ENCODE measurements around the gene TTC28.

TTC28 gene

DNA sequence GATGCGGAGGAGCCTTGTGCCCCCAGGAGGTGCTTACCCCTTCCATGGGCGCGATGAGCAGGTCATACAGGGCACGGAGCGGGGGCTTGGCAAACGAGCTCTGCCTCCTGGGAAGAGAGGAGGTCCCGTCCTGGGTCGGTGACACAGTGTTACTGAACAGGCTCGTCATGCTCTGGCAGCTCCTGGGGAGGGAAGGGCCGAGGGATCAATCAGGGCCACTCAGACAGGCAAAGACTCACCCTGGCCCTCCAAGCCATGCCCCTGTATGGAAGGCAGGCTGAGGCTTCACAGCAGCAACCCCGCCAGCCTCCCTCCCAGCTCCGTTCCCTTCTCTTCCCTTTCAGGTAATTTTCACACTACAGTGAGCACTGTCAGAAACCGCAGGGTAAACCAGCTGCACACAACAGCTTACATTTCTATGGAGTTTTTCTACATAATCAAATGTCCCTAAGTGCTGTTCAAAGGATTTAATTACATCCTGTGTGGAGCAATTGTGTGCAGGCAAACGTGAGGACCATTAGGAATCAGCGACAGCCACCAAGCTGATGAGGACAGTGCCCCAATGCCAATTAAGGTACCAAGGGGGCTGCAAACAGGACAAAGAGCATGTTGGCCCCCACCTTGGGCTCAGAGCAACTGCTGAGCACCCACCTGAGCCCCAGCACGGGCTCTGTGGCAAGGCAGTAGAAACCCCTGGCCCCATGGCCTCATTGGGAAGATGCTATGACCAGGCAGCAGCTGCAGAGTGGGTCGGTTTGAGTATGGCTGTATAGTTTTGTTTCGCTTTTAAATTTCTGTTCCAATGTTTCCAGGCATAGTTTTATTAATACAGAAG, 665.2 kb downstream of the TTC28 start:
- no peak overlapping the region for H3K4me3 Mint-ChIP-seq
- CTCF ChIA-PET = interaction anchor here (1.5 kb wide), 1 partner anchor 586 kb away, joined by 3 read pairs; no protein-coding TSS in a partner anchor
- H3K36me3 Mint-ChIP-seq = no peaks in the 10 kb centered on the region
- peaks cover 5% of the 10 kb centered on the region for H3K4me1 Mint-ChIP-seq
- H3K27me3 Mint-ChIP-seq = peaks cover 3% of the 10 kb centered on the region
- no peak for DNase-seq
- no peaks in the 10 kb centered on the region for H3K9me3 Mint-ChIP-seq
- no peak overlapping the region for H3K27ac Mint-ChIP-seq

DNA sequence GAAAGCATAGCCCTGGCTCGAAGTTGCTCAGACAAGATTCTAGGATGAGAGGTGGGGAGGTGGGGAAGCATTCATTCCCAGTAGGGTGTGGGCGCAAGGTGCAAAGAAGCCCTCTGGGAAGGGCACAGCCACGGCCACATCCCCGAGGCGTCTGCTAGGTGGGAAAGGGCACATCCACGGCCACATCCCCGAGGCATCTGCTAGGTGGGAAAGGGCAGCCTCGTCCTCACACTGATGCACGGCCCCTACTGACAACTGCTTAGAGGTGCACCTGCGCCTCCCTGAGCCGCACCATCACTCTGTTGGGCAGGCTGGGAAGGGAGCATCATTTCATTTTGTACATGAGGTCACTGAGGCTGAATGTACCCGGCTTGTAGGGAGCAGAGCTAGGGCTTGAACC, 666.0 kb downstream of the TTC28 start:
- no peak for DNase-seq
- H3K27me3 Mint-ChIP-seq = peaks cover 3% of the 10 kb centered on the region
- no peak overlapping the region for H3K27ac Mint-ChIP-seq
- CTCF ChIA-PET = no interaction called here
- H3K4me3 Mint-ChIP-seq = no peak overlapping the region
- H3K9me3 Mint-ChIP-seq = no peaks in the 10 kb centered on the region
- no peaks in the 10 kb centered on the region for H3K36me3 Mint-ChIP-seq
- no peaks in the 10 kb centered on the region for H3K4me1 Mint-ChIP-seq

DNA sequence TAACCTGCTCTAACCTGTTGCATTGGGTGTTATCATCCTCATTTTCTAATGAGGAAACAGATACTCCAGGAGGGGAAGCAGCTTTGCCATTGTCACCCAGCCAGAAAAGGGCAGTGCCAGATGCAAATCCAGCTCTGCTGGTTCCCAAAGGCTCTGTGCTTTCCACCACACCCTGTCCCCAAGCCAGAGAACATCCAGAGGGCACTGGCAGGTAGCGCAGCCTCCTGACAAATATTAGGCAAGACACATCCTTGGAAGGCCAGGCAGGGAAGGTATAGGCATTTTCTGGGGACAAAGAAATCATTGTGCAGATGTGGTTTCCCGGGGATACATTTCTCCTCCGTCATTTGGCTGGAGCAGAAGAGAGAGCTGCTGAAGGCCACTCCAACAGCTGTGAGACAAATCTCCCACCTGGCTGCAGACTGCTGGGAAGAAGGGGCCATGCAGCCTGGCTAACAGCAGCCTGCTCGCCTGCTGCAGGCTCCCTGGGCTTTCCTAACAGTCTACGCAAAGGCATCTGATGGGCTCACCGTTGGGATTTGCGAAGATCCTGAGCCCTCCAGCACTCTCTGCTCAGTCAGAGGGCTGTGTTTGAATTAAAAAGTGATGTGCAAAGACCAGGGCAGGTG, 666.7 kb downstream of the TTC28 start:
- Mint-ChIP-seq H3K36me3 (no peaks in the 10 kb centered on the region), H3K27ac (no peak overlapping the region), H3K4me1 (no peaks in the 10 kb centered on the region), H3K4me3 (no peak overlapping the region), H3K9me3 (no peaks in the 10 kb centered on the region), H3K27me3 (peaks cover 3% of the 10 kb centered on the region)
- CTCF ChIA-PET = no interaction called here
- no peak for DNase-seq

DNA sequence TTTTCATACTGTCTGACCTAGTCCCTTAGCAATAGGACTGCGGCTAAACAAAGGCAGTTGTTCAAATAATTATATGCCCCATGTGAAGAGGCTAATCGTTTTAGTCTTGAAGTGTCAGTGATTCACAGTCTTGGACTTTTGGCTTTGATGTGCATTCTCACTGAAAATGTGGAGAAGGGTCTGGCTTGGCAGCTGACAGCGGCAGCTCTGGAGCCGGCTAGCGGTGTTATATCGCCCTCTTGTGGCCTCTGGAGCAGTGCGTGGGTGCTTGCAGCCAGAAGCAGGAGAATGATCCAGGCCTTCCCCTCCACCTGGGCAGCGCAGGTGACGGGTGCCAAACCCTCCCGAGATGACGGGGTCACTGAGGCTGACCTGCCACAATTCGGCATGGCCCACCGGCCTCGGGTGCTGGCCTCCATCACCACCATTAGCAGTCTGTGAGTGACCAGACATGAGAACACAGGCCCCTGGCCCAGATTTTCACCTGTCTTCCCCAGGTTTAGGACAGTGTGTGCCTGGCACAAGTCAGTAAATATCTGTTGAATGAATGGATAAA, 670.3 kb downstream of the TTC28 start:
- DNase-seq = peak; percentile 84
- H3K27me3 Mint-ChIP-seq = peaks cover 7% of the 10 kb centered on the region
- H3K27ac Mint-ChIP-seq = no peak overlapping the region
- CTCF ChIA-PET = interaction anchor here (0.9 to 3.7 kb wide), 3 partner anchors 10 to 129 kb away, joined by 3 to 29 read pairs (median 19); no protein-coding TSS in a partner anchor
- no peaks in the 10 kb centered on the region for H3K9me3 Mint-ChIP-seq
- no peaks in the 10 kb centered on the region for H3K36me3 Mint-ChIP-seq
- H3K4me1 Mint-ChIP-seq = no peaks in the 10 kb centered on the region
- H3K4me3 Mint-ChIP-seq = no peak overlapping the region

DNA sequence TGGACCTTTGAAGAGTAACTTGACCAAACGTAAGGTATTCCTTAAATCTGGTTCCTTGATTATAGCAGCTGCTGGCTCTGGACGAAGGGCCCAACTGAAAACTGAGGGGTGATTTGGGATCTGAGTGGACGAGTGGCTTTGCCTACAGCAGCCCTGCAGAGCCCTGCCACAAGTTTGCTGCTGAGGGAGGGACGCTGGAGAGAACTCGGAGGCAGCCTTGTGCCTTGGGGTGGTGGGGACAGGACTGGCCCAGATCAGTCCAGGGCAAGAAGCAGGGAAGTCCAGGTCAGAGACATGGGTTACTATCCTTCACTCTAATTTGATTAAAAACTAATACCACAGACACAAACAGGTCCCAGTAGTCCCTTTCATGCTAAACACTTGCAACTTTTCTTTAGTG, 671.0 kb downstream of the TTC28 start:
- no peak for DNase-seq
- CTCF ChIA-PET = interaction anchor here (0.9 to 3.7 kb wide), 5 partner anchors 10 to 128 kb away, joined by 3 to 29 read pairs (median 3); no protein-coding TSS in a partner anchor

DNA sequence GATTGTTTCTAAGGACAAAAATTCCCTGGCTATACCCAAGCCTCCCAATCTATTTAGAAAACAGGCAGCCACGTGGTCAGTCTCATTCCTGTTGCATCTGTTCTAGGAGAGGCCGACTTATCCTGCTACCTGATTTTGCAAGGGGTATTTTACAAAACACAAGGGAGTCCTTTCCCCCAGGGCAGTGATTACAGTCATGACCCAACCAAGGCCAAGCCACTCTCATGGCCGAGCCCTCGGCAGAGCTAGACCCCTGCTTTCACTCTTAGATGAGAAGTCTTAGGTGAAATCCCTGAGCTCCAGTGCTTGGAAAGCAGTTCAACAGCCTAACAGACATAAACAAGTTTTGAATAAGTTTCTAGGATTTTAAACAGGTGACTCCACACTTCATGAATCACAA, 671.6 kb downstream of the TTC28 start:
- H3K9me3 Mint-ChIP-seq = no peaks in the 10 kb centered on the region
- no peak overlapping the region for H3K4me3 Mint-ChIP-seq
- H3K36me3 Mint-ChIP-seq = no peaks in the 10 kb centered on the region
- CTCF ChIA-PET = interaction anchor here (1.0 to 1.1 kb wide), 2 partner anchors 122 to 127 kb away, joined by 3 read pairs; no protein-coding TSS in a partner anchor
- DNase-seq = no peak
- H3K27me3 Mint-ChIP-seq = peaks cover 4% of the 10 kb centered on the region
- H3K4me1 Mint-ChIP-seq = no peaks in the 10 kb centered on the region
- H3K27ac Mint-ChIP-seq = no peak overlapping the region

More for the DNA sequence above, 671.0 kb downstream of the TTC28 start:
- Mint-ChIP-seq H3K27me3 (peaks cover 4% of the 10 kb centered on the region), H3K27ac (no peak overlapping the region), H3K36me3 (no peaks in the 10 kb centered on the region), H3K9me3 (no peaks in the 10 kb centered on the region), H3K4me1 (no peaks in the 10 kb centered on the region), H3K4me3 (no peak overlapping the region)

DNA sequence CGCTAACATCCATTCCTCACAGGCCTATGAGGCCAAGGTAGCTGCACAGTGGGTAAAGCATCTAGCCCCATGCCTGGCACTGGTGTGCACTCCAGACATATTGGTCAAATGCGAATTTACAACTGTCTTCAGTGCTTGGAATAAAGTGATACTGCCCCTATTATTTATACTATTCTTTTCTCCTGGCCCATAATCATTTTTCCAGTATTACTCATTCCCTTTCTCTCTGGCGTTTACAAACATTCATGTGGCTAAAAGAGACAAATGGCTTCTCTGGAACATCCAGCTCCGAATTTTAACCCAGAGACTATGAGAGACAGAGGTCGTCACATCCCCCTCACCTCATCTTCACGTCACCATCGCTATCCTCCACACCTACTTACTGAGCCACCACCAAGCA, 673.4 kb downstream of the TTC28 start:
- no peaks in the 10 kb centered on the region for H3K9me3 Mint-ChIP-seq
- peaks cover 4% of the 10 kb centered on the region for H3K27me3 Mint-ChIP-seq
- H3K27ac Mint-ChIP-seq = no peak overlapping the region
- H3K36me3 Mint-ChIP-seq = no peaks in the 10 kb centered on the region
- H3K4me3 Mint-ChIP-seq = no peak overlapping the region
- no peaks in the 10 kb centered on the region for H3K4me1 Mint-ChIP-seq
- CTCF ChIA-PET = no interaction called here
- DNase-seq = no peak

DNA sequence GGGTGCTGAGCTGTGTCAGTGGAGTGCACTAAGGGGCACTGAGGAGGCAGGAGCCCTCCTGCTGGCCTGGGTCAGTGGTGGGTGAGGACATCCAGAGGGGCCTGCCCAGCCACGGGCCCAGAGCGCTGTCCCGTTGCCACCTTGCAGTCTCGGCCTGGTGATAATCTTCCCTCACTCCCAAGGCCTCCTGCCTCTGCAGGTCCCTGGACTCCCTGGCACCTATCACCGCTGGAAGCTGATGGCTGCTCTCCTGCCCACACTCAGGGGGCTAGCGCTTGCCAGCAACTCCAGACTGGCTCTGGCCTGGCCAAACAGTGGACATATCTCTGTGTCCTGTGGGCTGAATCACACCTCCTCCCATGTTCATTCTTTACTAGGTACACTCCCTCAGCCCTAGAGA, 674.1 kb downstream of the TTC28 start:
- Mint-ChIP-seq H3K4me1 (no peaks in the 10 kb centered on the region), H3K27me3 (peaks cover 4% of the 10 kb centered on the region), H3K36me3 (no peaks in the 10 kb centered on the region), H3K9me3 (no peaks in the 10 kb centered on the region), H3K4me3 (no peak overlapping the region), H3K27ac (no peak overlapping the region)
- CTCF ChIA-PET = no interaction called here
- no peak for DNase-seq

DNA sequence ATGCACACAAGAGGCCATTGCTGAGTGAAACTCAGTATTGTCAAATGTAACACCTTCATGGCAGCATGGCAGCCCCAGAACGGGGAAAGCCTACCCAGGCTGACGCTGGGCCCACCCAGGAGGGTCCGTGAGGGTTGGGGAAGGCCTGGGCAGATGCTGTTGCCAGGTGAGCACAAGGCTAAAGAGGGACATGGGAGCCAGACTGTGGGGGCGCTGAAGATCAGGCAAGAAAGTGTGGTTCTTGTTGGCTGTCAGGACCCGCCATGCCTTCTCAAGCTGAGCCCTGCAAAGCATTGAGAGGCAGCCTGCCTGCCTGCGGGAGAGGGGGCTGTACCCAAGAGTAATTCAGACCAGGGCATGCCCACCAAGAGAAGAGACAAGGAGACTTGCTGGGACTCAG, 675.6 kb downstream of the TTC28 start:
- H3K4me1 Mint-ChIP-seq = no peaks in the 10 kb centered on the region
- H3K4me3 Mint-ChIP-seq = no peak overlapping the region
- H3K27me3 Mint-ChIP-seq = peaks cover 4% of the 10 kb centered on the region
- H3K36me3 Mint-ChIP-seq = no peaks in the 10 kb centered on the region
- H3K9me3 Mint-ChIP-seq = no peaks in the 10 kb centered on the region
- DNase-seq = no peak
- no peak overlapping the region for H3K27ac Mint-ChIP-seq
- CTCF ChIA-PET = interaction anchor here (0.8 to 1.5 kb wide), 2 partner anchors 12 to 16 kb away, joined by 3 to 4 read pairs; no protein-coding TSS in a partner anchor

DNA sequence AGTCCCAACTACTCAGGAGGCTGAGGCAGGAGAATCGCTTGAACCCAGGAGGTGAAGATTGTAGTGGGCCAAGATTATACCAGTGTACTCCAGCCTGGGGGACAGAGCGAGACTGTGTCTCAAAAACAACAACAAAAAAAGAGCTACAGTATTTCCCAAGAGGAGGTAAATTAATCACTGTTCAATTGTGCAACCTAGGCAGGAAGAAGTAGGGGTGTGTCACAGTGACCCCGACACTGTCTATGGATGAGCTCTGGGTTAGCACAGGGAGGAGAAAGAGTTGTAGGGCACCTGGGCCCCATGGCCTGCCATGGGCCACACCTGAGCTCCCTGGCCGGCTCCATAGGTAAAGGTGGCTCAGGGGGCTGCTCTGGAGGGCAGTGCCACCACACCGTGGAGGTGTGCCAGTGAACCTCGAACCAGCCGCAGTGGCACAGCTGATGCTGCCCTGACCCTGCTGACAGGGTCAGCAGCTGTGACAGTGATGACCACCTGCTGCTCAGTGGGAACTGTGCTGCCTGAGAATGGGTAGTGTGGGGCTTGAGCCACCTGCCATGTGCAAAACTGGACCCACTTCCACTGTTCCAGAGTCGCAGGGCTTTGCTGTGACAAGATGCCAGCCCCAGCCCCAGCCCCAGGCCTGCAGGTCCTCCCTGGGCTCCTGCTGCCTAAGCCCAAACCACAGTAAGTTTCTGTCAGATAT, 676.6 kb downstream of the TTC28 start:
- CTCF ChIA-PET = interaction anchor here (1.5 kb wide), 1 partner anchor 17 kb away, joined by 4 read pairs; no protein-coding TSS in a partner anchor
- DNase-seq = no peak
- H3K27me3 Mint-ChIP-seq = peaks cover 4% of the 10 kb centered on the region
- H3K27ac Mint-ChIP-seq = no peak overlapping the region
- no peaks in the 10 kb centered on the region for H3K9me3 Mint-ChIP-seq
- H3K4me1 Mint-ChIP-seq = no peaks in the 10 kb centered on the region
- H3K36me3 Mint-ChIP-seq = no peaks in the 10 kb centered on the region
- H3K4me3 Mint-ChIP-seq = no peak overlapping the region

DNA sequence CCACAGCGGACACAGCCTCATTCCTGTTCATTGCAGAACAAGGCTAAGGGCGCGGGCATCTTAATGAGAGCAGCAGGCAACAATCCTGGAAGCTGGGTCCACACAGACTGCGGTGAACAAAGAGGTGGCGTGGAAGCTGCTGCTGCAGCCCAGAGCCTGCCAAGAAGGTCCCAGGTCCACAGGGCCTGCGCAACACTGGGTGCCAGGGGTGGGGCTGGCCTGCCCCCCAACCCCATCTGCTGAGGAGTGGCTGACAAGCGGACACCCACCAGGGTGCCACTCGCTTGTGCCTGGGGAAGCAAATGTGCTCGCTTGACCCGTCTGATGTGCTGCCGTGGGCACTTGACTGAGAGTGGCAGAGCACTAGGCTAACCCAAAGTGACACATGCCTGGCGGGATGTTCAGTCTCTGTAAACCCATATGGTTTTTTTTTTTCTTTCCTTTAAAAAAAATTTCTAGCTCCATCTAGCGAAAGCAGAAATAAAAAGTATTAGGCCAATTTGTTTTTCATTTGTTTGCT, 677.4 kb downstream of the TTC28 start:
- CTCF ChIA-PET = no interaction called here
- Mint-ChIP-seq H3K4me1 (no peaks in the 10 kb centered on the region), H3K27ac (no peak overlapping the region), H3K27me3 (peaks cover 4% of the 10 kb centered on the region), H3K4me3 (no peak overlapping the region), H3K9me3 (no peaks in the 10 kb centered on the region), H3K36me3 (no peaks in the 10 kb centered on the region)
- no peak for DNase-seq

DNA sequence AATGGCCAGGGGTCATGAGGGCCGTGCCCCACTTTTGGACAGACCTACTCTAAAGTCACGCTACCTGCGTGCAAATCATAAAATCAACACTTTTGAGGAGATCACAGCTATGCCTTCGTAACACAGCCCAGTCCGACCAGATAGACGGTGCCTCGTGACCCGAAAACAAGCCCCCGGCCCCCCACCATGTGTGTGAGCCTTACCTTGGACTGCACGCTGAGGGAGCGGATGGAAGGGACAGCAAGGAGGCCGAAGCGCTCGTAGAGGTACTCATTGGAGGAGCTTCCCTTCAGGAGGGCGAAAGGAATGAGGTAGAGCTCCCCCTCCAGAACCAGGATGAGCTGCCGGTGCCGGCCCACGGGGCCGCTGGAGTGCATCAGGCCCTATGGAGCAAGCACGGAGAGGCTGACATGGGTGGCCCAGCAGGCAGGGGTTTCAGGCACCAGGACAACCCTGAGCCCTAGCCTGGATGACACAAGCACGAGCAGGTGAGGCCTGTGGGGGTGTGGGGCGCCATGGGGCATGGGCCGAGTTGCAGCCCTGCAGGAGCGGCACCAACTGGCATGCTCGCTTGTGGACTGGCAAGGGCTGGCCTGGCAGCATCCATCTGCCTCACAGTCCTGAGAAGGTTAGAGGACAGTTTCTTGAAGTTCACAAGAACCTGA, 678.3 kb downstream of the TTC28 start:
- CTCF ChIA-PET = no interaction called here
- Mint-ChIP-seq H3K4me1 (no peaks in the 10 kb centered on the region), H3K27me3 (no peaks in the 10 kb centered on the region), H3K27ac (no peak overlapping the region), H3K4me3 (no peak overlapping the region), H3K9me3 (no peaks in the 10 kb centered on the region), H3K36me3 (no peaks in the 10 kb centered on the region)
- DNase-seq = no peak

DNA sequence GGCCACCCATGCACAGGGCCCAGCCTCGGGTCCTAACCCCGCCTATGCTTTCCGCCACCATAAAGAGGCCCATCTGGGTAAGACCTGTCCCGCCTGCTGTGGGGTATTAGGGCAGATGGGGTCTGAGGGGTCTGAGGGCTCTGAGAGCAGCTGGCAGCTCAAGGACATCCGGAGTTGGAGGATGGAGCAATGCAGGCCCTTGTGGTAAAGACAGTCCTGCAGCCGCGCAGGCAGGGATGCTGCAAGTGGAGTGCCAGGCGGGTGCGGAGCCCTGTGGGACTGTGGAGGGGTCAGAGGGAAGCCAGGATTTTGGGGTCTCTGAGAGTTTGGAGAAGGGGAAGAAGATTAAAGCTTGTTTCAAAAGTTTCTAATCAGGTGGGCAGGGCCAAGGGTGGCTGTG, 679.3 kb downstream of the TTC28 start:
- CTCF ChIA-PET = no interaction called here
- Mint-ChIP-seq H3K9me3 (no peaks in the 10 kb centered on the region), H3K27ac (no peak overlapping the region), H3K4me1 (no peaks in the 10 kb centered on the region), H3K4me3 (no peak overlapping the region), H3K36me3 (no peaks in the 10 kb centered on the region), H3K27me3 (no peaks in the 10 kb centered on the region)
- DNase-seq = no peak

DNA sequence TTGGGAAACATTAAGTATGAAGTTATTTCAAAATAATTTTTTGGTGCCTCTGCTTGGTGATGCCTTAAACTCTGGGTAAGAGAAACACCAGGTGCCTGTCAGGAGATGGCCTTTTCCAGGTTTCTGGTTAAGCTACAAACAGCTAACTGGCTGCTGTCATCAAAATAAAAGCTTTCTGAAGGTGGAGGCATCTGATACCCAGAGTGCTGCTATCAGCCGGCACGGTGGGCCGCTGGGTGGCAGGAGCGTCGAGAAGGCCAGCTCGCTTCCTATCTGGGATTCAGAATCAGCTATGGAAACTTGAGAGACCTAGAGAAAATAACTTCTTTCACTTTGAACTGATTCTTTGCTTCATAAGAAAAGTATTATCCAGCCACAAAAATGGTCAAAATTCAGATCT, 679.8 kb downstream of the TTC28 start:
- DNase-seq = no peak
- Mint-ChIP-seq H3K4me1 (no peaks in the 10 kb centered on the region), H3K9me3 (no peaks in the 10 kb centered on the region), H3K27me3 (no peaks in the 10 kb centered on the region), H3K36me3 (no peaks in the 10 kb centered on the region), H3K4me3 (no peak overlapping the region), H3K27ac (no peak overlapping the region)
- CTCF ChIA-PET = no interaction called here
